Sigmoid colon (tissue), 4 donors: ENCODE results near the gene FMO4.

Experiments used
- POLR2AphosphoS5 ChIP-seq, 4 donors: sonication (generic); formaldehyde crosslinking; IDR thresholded peaks; one replicate each; pipeline ENCODE4 v1.6.1; 2017; ENCODE audit warnings: antibody characterized with exemption in 4 of 4
- TF ChIP-seq, protein P1 (sequence below), 4 experiments: fragments of 450-650 bp in 3 of 4; fragments of 200-600 bp in 1 of 4; IDR thresholded peaks; one replicate each; pipeline ENCODE4 v1.5.1; 2016 to 2019; ENCODE audit warnings: antibody characterized with exemption in 4 of 4, mild to moderate bottlenecking in 3 of 4, moderate library complexity in 2 of 4

- TF ChIP-seq, protein P1, sequence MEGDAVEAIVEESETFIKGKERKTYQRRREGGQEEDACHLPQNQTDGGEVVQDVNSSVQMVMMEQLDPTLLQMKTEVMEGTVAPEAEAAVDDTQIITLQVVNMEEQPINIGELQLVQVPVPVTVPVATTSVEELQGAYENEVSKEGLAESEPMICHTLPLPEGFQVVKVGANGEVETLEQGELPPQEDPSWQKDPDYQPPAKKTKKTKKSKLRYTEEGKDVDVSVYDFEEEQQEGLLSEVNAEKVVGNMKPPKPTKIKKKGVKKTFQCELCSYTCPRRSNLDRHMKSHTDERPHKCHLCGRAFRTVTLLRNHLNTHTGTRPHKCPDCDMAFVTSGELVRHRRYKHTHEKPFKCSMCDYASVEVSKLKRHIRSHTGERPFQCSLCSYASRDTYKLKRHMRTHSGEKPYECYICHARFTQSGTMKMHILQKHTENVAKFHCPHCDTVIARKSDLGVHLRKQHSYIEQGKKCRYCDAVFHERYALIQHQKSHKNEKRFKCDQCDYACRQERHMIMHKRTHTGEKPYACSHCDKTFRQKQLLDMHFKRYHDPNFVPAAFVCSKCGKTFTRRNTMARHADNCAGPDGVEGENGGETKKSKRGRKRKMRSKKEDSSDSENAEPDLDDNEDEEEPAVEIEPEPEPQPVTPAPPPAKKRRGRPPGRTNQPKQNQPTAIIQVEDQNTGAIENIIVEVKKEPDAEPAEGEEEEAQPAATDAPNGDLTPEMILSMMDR (IDR thresholded peaks at IDR 0.05): no peak
- no peak for TF ChIP-seq POLR2AphosphoS5 (IDR thresholded peaks at IDR 0.05)
These were observed 23.4 kb upstream of the FMO4 start for GRCh38 chr1:171290621-171291020.
